Right lobe of liver (tissue), 4 donors: ENCODE measurements around the gene NEDD4L.

ENCODE experiments used
- POLR2A ChIP-seq: fragments of 450-650 bp; IDR thresholded peaks from one replicate; pipeline ENCODE4 v1.6.1; 2017; ENCODE audit warnings: antibody characterized with exemption, mild to moderate bottlenecking
- TF ChIP-seq, protein P1 (sequence below), 4 donors: fragments of 200-600 bp in 3 of 4; fragments of 450-650 bp in 1 of 4; IDR thresholded peaks; one replicate each; pipeline versions ENCODE4 v1.5.1 to v1.8.0; 2016 to 2022; ENCODE audit warnings: antibody characterized with exemption in 4 of 4, mild to moderate bottlenecking in 2 of 4
- donor health status: DM: no; HTN: no; CAD: no.
- donor health status: DM: no; HTN: no; CAD: no.
- donor health status: DM: no; HTN: yes; CAD: no.

DNA sequence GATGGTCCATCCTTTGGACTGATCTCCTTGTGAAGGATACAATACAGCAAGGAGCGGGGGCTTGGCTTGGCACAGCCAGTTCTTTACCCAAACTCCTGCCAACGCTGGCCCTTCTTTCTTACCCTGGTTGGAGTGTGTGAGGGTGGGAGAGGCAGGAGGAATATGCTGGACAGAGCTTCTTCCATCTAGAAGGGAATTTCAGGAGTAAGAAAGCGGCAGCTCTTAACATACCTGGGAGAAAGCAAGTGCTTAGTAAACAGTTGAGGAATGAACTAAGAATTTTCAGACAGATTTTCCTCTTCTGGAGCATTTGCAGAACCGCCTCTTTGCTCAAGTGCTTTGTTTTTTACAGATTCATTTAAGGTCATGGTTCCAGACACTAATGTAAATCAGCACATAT lies 72.8 kb downstream of the NEDD4L start:
- TF ChIP-seq POLR2A, result no peak
- TF ChIP-seq, protein P1, sequence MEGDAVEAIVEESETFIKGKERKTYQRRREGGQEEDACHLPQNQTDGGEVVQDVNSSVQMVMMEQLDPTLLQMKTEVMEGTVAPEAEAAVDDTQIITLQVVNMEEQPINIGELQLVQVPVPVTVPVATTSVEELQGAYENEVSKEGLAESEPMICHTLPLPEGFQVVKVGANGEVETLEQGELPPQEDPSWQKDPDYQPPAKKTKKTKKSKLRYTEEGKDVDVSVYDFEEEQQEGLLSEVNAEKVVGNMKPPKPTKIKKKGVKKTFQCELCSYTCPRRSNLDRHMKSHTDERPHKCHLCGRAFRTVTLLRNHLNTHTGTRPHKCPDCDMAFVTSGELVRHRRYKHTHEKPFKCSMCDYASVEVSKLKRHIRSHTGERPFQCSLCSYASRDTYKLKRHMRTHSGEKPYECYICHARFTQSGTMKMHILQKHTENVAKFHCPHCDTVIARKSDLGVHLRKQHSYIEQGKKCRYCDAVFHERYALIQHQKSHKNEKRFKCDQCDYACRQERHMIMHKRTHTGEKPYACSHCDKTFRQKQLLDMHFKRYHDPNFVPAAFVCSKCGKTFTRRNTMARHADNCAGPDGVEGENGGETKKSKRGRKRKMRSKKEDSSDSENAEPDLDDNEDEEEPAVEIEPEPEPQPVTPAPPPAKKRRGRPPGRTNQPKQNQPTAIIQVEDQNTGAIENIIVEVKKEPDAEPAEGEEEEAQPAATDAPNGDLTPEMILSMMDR (IDR thresholded peaks at IDR 0.05), result no peak
